ENCODE results near the gene ALPI.

DNA sequence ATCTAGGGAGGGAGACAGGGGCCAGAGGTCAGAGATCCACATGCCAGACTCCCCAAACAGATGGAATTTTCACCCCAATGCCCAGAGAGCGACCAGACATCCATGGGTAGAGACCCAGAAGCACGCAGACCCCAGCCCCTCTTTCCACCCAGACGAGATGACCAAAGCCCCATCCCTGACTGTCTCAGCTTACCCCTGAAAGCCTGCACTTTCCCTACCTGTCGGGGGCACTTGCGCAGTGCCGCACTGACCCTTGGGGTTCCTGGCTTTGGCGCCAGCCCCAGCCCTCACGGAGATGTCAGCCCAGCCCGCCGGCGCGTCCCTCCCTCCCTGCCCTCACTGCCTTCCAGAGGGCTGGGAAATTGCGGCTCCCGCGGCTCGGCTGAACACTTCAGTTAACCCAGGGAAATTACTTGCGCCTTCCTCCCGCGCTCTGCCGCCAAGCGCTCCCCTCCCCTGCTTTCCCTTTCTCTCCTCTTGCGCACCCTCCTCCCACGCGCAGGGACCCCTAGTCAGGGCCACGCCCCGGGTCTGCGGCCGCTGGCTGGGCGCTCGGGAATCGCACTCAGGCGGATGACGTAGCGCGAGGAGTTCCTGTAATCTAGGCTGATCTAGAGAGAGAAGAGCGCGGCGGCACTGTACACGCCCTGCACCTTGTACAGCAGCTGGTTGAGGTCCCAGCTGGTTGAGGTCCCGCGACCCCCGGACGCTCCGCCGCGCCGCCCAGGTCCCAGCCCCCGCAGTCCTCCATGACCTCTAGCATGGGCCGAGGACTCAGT, 37.3 kb upstream of the ALPI start:
- TF ChIP-seq, protein P1, sequence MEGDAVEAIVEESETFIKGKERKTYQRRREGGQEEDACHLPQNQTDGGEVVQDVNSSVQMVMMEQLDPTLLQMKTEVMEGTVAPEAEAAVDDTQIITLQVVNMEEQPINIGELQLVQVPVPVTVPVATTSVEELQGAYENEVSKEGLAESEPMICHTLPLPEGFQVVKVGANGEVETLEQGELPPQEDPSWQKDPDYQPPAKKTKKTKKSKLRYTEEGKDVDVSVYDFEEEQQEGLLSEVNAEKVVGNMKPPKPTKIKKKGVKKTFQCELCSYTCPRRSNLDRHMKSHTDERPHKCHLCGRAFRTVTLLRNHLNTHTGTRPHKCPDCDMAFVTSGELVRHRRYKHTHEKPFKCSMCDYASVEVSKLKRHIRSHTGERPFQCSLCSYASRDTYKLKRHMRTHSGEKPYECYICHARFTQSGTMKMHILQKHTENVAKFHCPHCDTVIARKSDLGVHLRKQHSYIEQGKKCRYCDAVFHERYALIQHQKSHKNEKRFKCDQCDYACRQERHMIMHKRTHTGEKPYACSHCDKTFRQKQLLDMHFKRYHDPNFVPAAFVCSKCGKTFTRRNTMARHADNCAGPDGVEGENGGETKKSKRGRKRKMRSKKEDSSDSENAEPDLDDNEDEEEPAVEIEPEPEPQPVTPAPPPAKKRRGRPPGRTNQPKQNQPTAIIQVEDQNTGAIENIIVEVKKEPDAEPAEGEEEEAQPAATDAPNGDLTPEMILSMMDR (IDR thresholded peaks at IDR 0.05; ENCODE audit: low read depth, low read length) = no peak
- no peak for TF ChIP-seq EZH2phosphoT487 (IDR thresholded peaks at IDR 0.05; ENCODE audit: low read depth)
